Endothelial cell of umbilical vein (primary cell): ENCODE data around the gene CDC42BPB. TPM values are rescaled to one million over a fixed set of nuclear protein-coding genes. Genes with fewer than 3 reads are reported as not detected.

ENCODE experiments used
- BruUV-seq: library from RNA; stranded (reverse); fragments of 400-500 nt; replicated peaks from 2 replicates; lab custom pipeline; 2021; lab: Mats Ljungman, UMichigan
- CTCF ChIA-PET: fragments of 300-600, 350-600 bp; sonication (Branson Sonifier 250); formaldehyde crosslinking; loops from one replicate; lab custom pipeline; 2021; ENCODE audit warnings: antibody characterized with exemption, inconsistent platforms; lab: Charles Lee
- POLR2A ChIA-PET: fragments of 300-600, 350-600 bp; sonication (Branson Sonifier 250); formaldehyde crosslinking; loops from one replicate; lab custom pipeline; 2021; ENCODE audit warnings: antibody characterized with exemption, inconsistent platforms; lab: Charles Lee
- DNase-seq: peaks from one replicate; pipeline ENCODE4 v3.0.0-alpha.2; 2011; ENCODE audit warnings: low read depth, low spot score
- FAIRE-seq: peaks from 2 replicates; lab custom pipeline; 2011; peaks lifted over from hg19 to GRCh38; lab: Jason Lieb, UNC
- H2AFZ ChIP-seq: 2 replicates; pipeline ENCODE4 v1.6.0; 2012; ENCODE audit warnings: low read depth, low read length, control low read depth, inconsistent platforms
- H3K27ac ChIP-seq: 2 replicates; pipeline ENCODE4 v1.5.1; 2011; ENCODE audit warnings: low read depth, mild to moderate bottlenecking, control low read depth, low read length, moderate library complexity; ENCODE audit not compliant: insufficient read depth
- H3K27me3 ChIP-seq, 2 experiments: 2 replicates each; pipeline versions ENCODE4 v1.6.0 to v1.6.1; 2011; ENCODE audit warnings: low read length in 2 of 2, mixed read lengths in 1 of 2; ENCODE audit not compliant: control insufficient read depth in 2 of 2, insufficient read depth in 2 of 2
- H3K36me3 ChIP-seq, 2 experiments: 2 replicates in 1 of 2; 3 replicates in 1 of 2; pipeline ENCODE4 v1.5.1; 2011; ENCODE audit warnings: low read length in 2 of 2, mild to moderate bottlenecking in 1 of 2, moderate library complexity in 1 of 2; ENCODE audit not compliant: control insufficient read depth in 2 of 2, insufficient read depth in 2 of 2; ENCODE audit errors: extremely low read depth in 1 of 2
- H3K4me1 ChIP-seq: 3 replicates; pipeline ENCODE4 v1.5.1; 2011; ENCODE audit warnings: mild to moderate bottlenecking, low read length; ENCODE audit not compliant: control insufficient read depth, insufficient read depth; ENCODE audit errors: extremely low read depth
- H3K4me2 ChIP-seq: 2 replicates; pipeline ENCODE4 v1.6.1; 2011; ENCODE audit warnings: low read length, control low read depth, mixed read lengths; ENCODE audit not compliant: insufficient read depth
- H3K4me3 ChIP-seq, 3 experiments: fragments of 200-600 bp in 1 of 3; sonication (generic), shearing (Covaris generic) in 1 of 3; replicated peaks in 1 of 3; 2 replicates each; pipeline ENCODE4 v1.5.1; 2011 to 2016; ENCODE audit warnings: control low read depth in 3 of 3, low read length in 3 of 3, mild to moderate bottlenecking in 2 of 3, inconsistent platforms in 1 of 3, low read depth in 1 of 3, moderate library complexity in 1 of 3; ENCODE audit not compliant: insufficient read depth in 1 of 3
- H3K79me2 ChIP-seq: 2 replicates; pipeline ENCODE4 v1.6.0; 2012; ENCODE audit warnings: low read length, inconsistent platforms; ENCODE audit not compliant: control insufficient read depth, insufficient read depth
- H3K9ac ChIP-seq: replicated peaks from 2 replicates; pipeline ENCODE3; 2011; ENCODE audit warnings: low read length, control low read depth; ENCODE audit not compliant: insufficient read depth; ENCODE audit errors: extremely low read depth
- H3K9me1 ChIP-seq: replicated peaks from 3 replicates; pipeline ENCODE4 v1.6.0; 2011; ENCODE audit warnings: mild to moderate bottlenecking, low read length; ENCODE audit not compliant: control insufficient read depth, insufficient read depth; ENCODE audit errors: extremely low read depth
- H3K9me3 ChIP-seq: replicated peaks from 2 replicates; pipeline ENCODE4 v1.5.1; 2012; ENCODE audit warnings: low read length, inconsistent platforms; ENCODE audit not compliant: control insufficient read depth, insufficient read depth
- H4K20me1 ChIP-seq: replicated peaks from 2 replicates; pipeline ENCODE3; 2011; ENCODE audit warnings: mild to moderate bottlenecking, low read length; ENCODE audit not compliant: control insufficient read depth, insufficient read depth; ENCODE audit errors: extremely low read depth
- CTCF ChIP-seq, 2 donors: IDR thresholded peaks; 1 replicate in 1 of 2; 2 replicates in 1 of 2; pipeline ENCODE4 v1.5.1; 2011; ENCODE audit warnings: low read length in 2 of 2, mild to moderate bottlenecking in 2 of 2, moderate library complexity in 2 of 2, control low read depth in 1 of 2, inconsistent platforms in 1 of 2, low read depth in 1 of 2; ENCODE audit not compliant: insufficient read depth in 1 of 2; ENCODE audit errors: extremely low read depth in 1 of 2
- EZH2 ChIP-seq: IDR thresholded peaks from 2 replicates; pipeline ENCODE4 v1.6.1; 2012; ENCODE audit warnings: borderline replicate concordance, low read depth, mild to moderate bottlenecking, moderate library complexity, low read length, inconsistent platforms; ENCODE audit not compliant: severe bottlenecking
- FOS ChIP-seq: IDR thresholded peaks from 2 replicates; pipeline ENCODE4 v1.6.1; 2011; ENCODE audit warnings: mild to moderate bottlenecking, low read length, moderate library complexity, borderline replicate concordance; ENCODE audit not compliant: insufficient read depth
- GATA2 ChIP-seq: IDR thresholded peaks from 2 replicates; pipeline ENCODE4 v1.7.0; 2011; ENCODE audit warnings: low read depth, mild to moderate bottlenecking, moderate library complexity, mixed read lengths, low read length; ENCODE audit not compliant: insufficient read length, insufficient read depth
- JUN ChIP-seq: IDR thresholded peaks from 2 replicates; pipeline ENCODE4 v1.6.1; 2011; ENCODE audit warnings: borderline replicate concordance, low read depth; ENCODE audit not compliant: insufficient read length, insufficient read depth
- MAX ChIP-seq: IDR thresholded peaks from 2 replicates; pipeline ENCODE4 v1.6.1; 2011; ENCODE audit not compliant: insufficient read depth, insufficient read length
- MYC ChIP-seq: IDR thresholded peaks from one replicate; pipeline ENCODE4 v1.6.1; 2011; ENCODE audit warnings: mild to moderate bottlenecking, low read depth, low read length
- POLR2A ChIP-seq: IDR thresholded peaks from 2 replicates; pipeline ENCODE4 v1.6.1; 2012; ENCODE audit warnings: low read depth, mild to moderate bottlenecking, control low read depth, low read length
- POLR2AphosphoS5 ChIP-seq: IDR thresholded peaks from 2 replicates; pipeline ENCODE4 v1.6.1; 2012; ENCODE audit warnings: low read depth, mild to moderate bottlenecking, control low read depth, low read length, moderate library complexity; ENCODE audit not compliant: insufficient read depth
- dilution Hi-C: fragments of 300-500 bp; cut with MboI; formaldehyde crosslinking; loops from one replicate; pipeline ENCODE4 v1.15.0; 2019; ENCODE audit warnings: low sequenced_read_pairs; ENCODE audit not compliant: extremely low pct_ligation_motif_present
- intact Hi-C: fragments of 100-400 bp; cut with micrococcal nuclease; formaldehyde crosslinking; loops from one replicate; pipeline ENCODE4 v1.10.0; 2022
- polyA plus RNA-seq, 4 experiments: library from polyadenylated mRNA; depleted of rRNA in 3 of 4; stranded (reverse) in 3 of 4; unstranded in 1 of 4; fragments of >200 nt; gene quantifications; 2 replicates each; pipeline versions ENCODE4 v1.2.1 to v1.2.3, GENCODE V29; 2011 to 2012; ENCODE audit warnings: missing spikeins in 1 of 4
- total RNA-seq: library from RNA; stranded (reverse); gene quantifications from 2 replicates; pipeline ENCODE4 v1.2.3, GENCODE V29; 2021

Gene CDC42BPB
- total and polyA plus RNA-seq, 2 donors (not counting 3 experiments of a cell fraction or from before 2014, with no cell fraction given) = 82.6 to 131 TPM

- no TSS peak for BruUV-seq
- Histone ChIP-seq H3K4me1 (no peaks in the 10 kb centered on the region), H3K4me2 (no peak overlapping the region), H4K20me1 (no peaks in the 10 kb centered on the region), H3K9ac (no peak overlapping the region), H3K9me1 (no peaks in the 10 kb centered on the region), H3K9me3 (no peaks in the 10 kb centered on the region), H2AFZ (no peak overlapping the region), H3K4me3 (no peak overlapping the region), H3K27me3 (no peaks in the 10 kb centered on the region), H3K79me2 (peaks cover 42% of the 10 kb centered on the region), H3K27ac (no peak overlapping the region), H3K36me3 (peaks cover 8 to 53% of the 10 kb centered on the region in 2 experiments)
- dilution Hi-C loops = no loop called here
- no peak for FAIRE-seq
- ChIA-PET CTCF (interaction anchor here (1.9 kb wide), 1 partner anchor 24 kb away, joined by 6 read pairs; no protein-coding TSS in a partner anchor), POLR2A (no interaction called here)
- intact Hi-C loops = no loop called here
- TF ChIP-seq FOS (no peak), POLR2A (no peak), CTCF (IDR thresholded peaks at IDR 0.05; ENCODE audit: extremely low read depth in 1 of 2, insufficient read depth in 1 of 2, low read depth in 1 of 2, low read length in 2 of 2) (no peak), JUN (no peak), MYC (no peak), GATA2 (no peak), MAX (no peak), EZH2 (no peak), POLR2AphosphoS5 (no peak)
- no peak for DNase-seq
These were observed 58.0 kb downstream of the CDC42BPB start for GRCh38 chr14:102999227-102999895.
